ENCODE measurements around the gene MASTL.

The MASTL gene

DNA sequence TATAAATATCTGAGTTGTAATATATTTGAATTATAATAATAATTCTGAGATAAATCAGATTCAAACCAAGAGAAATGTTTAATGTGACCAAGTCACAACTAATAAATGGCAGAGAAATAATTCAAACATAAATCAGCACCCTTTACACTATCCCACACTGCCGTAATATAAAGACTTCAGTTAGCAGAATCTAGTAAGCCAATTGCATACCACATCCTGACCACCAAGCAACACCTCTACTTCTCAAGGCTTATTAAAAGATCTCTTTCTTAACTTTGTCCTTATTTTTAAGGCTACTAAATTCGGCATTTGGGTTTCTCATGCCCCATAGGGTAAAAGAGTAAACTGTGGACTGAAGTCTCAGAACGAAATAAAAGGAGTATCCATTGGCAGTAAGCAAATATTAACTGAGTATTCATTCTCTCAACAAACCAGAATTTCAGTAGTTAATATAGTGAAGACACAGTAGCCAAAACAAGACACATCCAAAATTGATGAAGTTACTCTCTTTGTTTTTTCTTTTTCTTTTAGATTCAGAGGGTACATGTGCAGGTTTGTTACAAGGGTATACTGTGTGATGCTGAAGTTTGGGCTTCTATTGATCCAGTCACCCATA is 70.6 kb downstream of the MASTL start:
- DNase-seq (ENCODE audit: low spot score), result no peak

DNA sequence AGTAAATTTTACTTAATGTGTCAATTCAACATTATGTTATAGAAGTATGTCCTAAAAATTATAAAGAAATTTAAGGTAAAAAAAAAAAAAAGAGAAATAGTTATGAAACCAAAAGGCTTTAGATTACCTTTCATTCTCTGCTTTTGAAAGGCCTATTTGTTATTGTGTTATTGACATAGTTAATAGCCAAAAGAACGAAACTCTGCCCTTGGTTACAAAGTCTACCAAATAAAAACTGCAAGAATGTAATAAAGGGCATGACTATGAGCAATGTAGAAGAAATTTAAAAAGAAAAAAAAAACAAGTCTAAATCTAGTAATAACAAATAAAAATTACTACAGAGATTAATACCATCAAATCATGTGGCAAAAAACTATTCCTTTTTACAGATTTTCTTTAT is 74.9 kb downstream of the MASTL start:
- no peak for DNase-seq (ENCODE audit: low spot score)

DNA sequence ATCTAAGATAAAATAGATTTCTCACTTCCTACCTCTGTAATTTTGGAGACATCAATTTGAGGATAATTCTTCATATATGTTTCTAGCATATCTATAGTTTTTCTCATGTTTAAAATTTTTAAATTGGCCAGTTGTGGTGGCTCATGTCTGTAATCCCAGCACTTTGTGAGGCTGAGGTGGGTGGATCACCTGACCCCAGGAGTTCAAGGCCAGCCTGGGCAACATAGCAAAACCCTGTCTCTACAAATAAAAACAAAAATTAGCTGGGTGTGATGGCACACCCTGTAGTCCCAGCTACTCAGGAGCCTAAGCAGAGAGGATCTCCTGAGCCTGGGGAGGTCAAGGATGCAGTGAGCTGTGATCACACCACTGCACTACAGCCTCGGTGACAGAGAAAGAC is 80.6 kb downstream of the MASTL start:
- DNase-seq (ENCODE audit: low spot score), result no peak

All from hematopoietic multipotent progenitor cell treated with erythropoietin and hydrocortisone succinate and interleukin-3 and kit ligand, for 17 days (in vitro differentiated cells).